Measurements from ENCODE around the gene GRIN3B. TPM values are rescaled to one million over a fixed set of nuclear protein-coding genes. Genes with fewer than 3 reads are reported as not detected.

The GRIN3B gene
- polyA plus RNA-seq, 1 of the 3 experiments (the other 2 are of a cell fraction): 1.5 TPM

GRCh38 chr19:990119-990571 lies 10.1 kb upstream of the GRIN3B start:
- Histone ChIP-seq H3K36me3 (replicated peaks in 1 of 2; ENCODE audit: control insufficient read depth in 1 of 2, insufficient read depth in 2 of 2, low read length in 1 of 2) (peaks cover 3 to 50% of the 10 kb centered on the region in 2 experiments), H4K20me1 (ENCODE audit: insufficient read depth) (0 out of 2 replicates have a peak, but pooled peaks cover 6% of the 10 kb centered on the region), H3F3A (replicated peaks; ENCODE audit: insufficient read depth) (no peaks in the 10 kb centered on the region), H2AFZ (ENCODE audit: low read depth) (no peak overlapping the region), H3K4me3 (ENCODE audit: low read depth in 2 of 2, low read length in 1 of 2) (no peak overlapping the region), H3K9me3 (no peaks in the 10 kb centered on the region), H3K27ac (ENCODE audit: low read depth in 2 of 2, low read length in 1 of 2) (no peak overlapping the region), H3K9ac (no peak overlapping the region), H3K79me2 (ENCODE audit: insufficient read depth) (peaks cover 2% of the 10 kb centered on the region; the same call in 1 of the 2 replicates), H3K27me3 (ENCODE audit: insufficient read depth) (no peaks in the 10 kb centered on the region), H3K9me2 (no peaks in the 10 kb centered on the region), H3K4me1 (ENCODE audit: control insufficient read depth in 1 of 2, insufficient read depth in 2 of 2, low read depth in 1 of 2, low read length in 1 of 2) (no peaks in the 10 kb centered on the region; a peak in 1 of 4 replicates), H3K4me2 (no peak overlapping the region)
- TF ChIP-seq JUND (IDR thresholded peaks at IDR 0.05): no peak
- ChIA-PET CTCF (no interaction called here), POLR2A (no interaction called here)
- no peak for DNase-seq
- WGBS (ENCODE audit: low lambda C conversion rate): 85% methylated on average over 16 of the region's 27 CpGs

- no peaks in the 10 kb centered on the region; a peak in 1 of 4 replicates for H3K4me1 ChIP-seq (ENCODE audit: control insufficient read depth in 1 of 2, insufficient read depth in 2 of 2, low read depth in 1 of 2, low read length in 1 of 2)
- CTCF ChIA-PET: no interaction called here
- DNase-seq: no peak
- POLR2A ChIA-PET: no interaction called here
- peaks cover 3 to 50% of the 10 kb centered on the region in 2 experiments for H3K36me3 ChIP-seq (replicated peaks in 1 of 2; ENCODE audit: control insufficient read depth in 1 of 2, insufficient read depth in 2 of 2, low read length in 1 of 2)
- no peak overlapping the region for H3K27ac ChIP-seq (ENCODE audit: low read depth in 2 of 2, low read length in 1 of 2)
- 0 out of 2 replicates have a peak, but pooled peaks cover 6% of the 10 kb centered on the region for H4K20me1 ChIP-seq (ENCODE audit: insufficient read depth)
- H2AFZ ChIP-seq (ENCODE audit: low read depth): no peak overlapping the region
- H3K4me2 ChIP-seq: no peak overlapping the region
- H3K4me3 ChIP-seq (ENCODE audit: low read depth in 2 of 2, low read length in 1 of 2): no peak overlapping the region
- no peaks in the 10 kb centered on the region for H3F3A ChIP-seq (replicated peaks; ENCODE audit: insufficient read depth)
- H3K27me3 ChIP-seq (ENCODE audit: insufficient read depth): no peaks in the 10 kb centered on the region
- H3K9ac ChIP-seq: no peak overlapping the region
- no peaks in the 10 kb centered on the region for H3K9me3 ChIP-seq
- 100% methylated on average over 3 of the region's 23 CpGs for WGBS (ENCODE audit: low lambda C conversion rate)
- H3K79me2 ChIP-seq (ENCODE audit: insufficient read depth): no peaks in the 10 kb centered on the region; the same call in 1 of the 2 replicates
- TF ChIP-seq RFX5 (IDR thresholded peaks at IDR 0.05; ENCODE audit: low read length): no peak
- TF ChIP-seq JUND (IDR thresholded peaks at IDR 0.05): no peak
- no peak for TF ChIP-seq REST (IDR thresholded peaks at IDR 0.05; ENCODE audit: low read depth, low read length)
- no peak for TF ChIP-seq GABPA (IDR thresholded peaks at IDR 0.05; ENCODE audit: low read depth)
- TF ChIP-seq SMC3 (IDR thresholded peaks at IDR 0.05; ENCODE audit: low read depth, low read length): no peak
- no peak for TF ChIP-seq ELF1 (IDR thresholded peaks at IDR 0.05)
- TF ChIP-seq TEAD4 (IDR thresholded peaks at IDR 0.05; ENCODE audit: borderline replicate concordance, insufficient read depth): no peak
- TF ChIP-seq MXI1 (IDR thresholded peaks at IDR 0.05; ENCODE audit: low read depth, low read length): no peak
- TF ChIP-seq RCOR1 (IDR thresholded peaks at IDR 0.05; ENCODE audit: low read length): no peak
- H3K9me2 ChIP-seq: no peaks in the 10 kb centered on the region
Observed at GRCh38 chr19:990746-991145, 9.5 kb upstream of the GRIN3B start.
